Astrocyte (in vitro differentiated cells and primary cell): ENCODE measurements around the gene TIMP2.

ENCODE experiments used
- CTCF ChIP-seq: IDR thresholded peaks from 2 replicates; pipeline ENCODE4 v1.5.1; 2011; ENCODE audit warnings: low read depth, mild to moderate bottlenecking, inconsistent platforms, low read length, moderate library complexity; ENCODE audit not compliant: insufficient read depth
- EZH2 ChIP-seq: IDR thresholded peaks from 2 replicates; pipeline ENCODE4 v1.6.1; 2012; ENCODE audit warnings: mild to moderate bottlenecking, low read length, inconsistent platforms; ENCODE audit not compliant: insufficient read depth

- TF ChIP-seq CTCF = no peak
- TF ChIP-seq EZH2 = no peak
Observed at GRCh38 chr17:78824240-78824639, 100.9 kb downstream of the TIMP2 start.
